Limb (tissue), 2 donors: ENCODE results near the gene MRPS5.
A peak's percentile ranks its signal among the peaks of the same experiment; 100 is the strongest.
"Not testable (repeated sequence)": the region's sequence is repeated elsewhere in the genome, so short reads cannot be mapped to it uniquely, and the experiment has no call there.

Experiments used
- DNase-seq, 2 donors: peaks; one replicate each; pipeline ENCODE4 v3.0.0-alpha.2; 2016; ENCODE audit errors: extremely low spot score in 2 of 2

Gene MRPS5

DNA sequence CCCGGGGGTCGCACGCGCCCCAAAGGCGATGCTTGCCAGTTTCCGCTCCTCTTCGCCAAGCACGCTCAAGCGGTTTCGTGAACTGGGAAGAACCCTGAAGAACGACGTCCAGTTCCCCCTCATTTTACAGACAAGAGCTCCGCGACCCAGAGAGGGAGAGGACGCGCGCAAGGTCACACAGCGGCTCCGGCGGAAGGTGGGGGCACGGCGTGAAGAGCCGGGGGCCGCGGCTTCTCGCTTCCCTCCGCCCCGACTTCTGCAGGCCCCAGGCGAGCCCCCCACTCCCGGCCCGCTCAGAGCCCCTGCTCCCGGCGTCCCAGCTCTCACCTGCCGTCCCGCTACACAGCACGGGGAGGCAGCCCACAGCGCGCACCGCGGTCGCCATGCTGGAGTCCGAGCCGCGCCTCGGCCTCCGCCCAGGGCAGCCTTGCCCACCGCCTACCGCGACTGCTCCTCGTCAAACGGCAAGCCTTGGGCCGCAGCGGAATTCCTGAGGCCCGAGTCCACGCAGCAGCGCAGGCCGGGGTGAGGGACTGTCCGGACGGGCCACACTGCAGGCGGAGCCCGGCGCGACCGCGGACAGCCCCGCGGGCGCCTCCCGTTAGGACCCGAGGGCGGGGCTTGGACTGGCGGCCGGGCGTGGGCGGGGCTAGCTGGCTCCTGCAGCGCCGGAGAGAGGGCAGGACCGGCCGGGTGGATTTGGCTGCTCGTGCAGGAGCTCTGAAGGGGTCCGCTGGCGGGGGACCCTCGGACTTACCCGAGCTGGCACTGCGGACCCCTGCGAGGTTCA lies at the start of gene MRPS5:
MRPS5 (minus strand) TSS at position 402 of the 790 bp plus-strand sequence; CDS start at position 385, 17 bp downstream.
- peak; percentile 82 to 93 for DNase-seq

DNA sequence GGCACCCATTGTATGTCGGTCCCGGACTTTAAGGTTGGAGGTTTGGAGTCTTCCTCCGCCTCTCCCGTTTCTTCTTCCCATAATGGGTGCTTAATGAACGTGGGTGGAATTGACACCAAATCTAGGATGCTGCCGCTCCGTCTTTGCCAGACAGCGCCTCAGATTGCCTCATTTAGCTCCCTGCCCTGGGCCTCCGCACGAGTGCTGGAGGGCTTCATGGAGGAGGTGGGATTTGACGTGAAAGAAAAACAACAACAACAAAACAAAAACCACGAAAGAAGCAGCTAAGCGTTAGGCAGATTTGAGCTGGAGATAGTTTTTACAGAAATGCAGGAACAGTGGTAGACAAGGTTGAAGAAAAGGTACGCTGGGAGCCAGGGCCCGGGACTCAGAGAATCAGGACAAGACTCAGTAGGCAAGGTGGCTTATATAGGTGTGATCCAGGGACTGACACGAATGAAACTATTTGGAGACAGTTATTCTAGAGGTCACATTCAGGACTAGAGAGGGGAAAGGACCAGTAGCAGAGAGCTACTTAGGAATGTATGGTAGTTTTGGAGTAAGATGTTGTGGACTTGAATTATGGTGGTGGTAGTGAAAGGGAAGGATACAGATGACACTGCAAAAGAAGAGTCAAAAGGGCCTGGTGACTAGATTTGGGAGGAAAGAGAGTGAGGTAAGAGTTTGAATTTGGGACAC lies 44.6 kb upstream of the MRPS5 start:
- DNase-seq = no peak

DNA sequence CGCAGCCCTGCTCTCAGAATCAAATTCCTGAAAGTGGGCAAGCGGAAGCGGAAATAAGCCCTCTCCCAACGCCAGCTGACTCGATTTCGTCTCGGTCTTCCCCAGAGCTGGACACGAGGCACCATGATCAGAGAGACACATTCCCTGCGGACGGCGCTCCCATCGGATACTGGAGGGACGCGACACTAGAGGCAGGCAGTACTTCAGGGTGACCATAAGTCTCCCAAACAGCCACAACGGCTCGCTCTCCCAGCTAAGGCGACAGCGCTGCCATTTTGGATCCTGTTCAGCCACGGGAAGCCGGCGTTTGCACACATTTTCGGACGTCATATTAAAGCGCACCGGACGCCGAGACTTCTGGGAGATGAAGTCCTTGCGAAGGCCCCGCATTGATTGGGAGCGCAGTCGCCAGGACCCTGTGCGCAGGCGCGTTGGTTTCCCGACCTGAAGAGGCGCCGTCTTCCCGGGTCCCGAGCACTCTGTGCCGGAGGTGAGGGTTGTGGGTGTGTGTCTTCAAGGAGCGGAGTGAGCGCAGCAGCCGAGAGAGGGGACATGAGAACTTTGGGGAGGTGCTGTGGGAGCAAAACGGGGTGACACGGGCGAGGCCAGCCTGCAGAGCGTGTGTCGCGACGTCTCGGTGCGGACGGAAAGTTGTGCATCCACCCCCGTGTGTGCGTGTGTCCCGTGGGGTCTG lies 43.9 kb upstream of the MRPS5 start, which contains the start of gene ZNF2:
ZNF2 (plus strand) TSS at position 439 of the 694 bp plus-strand sequence. CDS start 10,418 bp downstream, outside the sequence.
- DNase-seq = peak; percentile 97 to 98

DNA sequence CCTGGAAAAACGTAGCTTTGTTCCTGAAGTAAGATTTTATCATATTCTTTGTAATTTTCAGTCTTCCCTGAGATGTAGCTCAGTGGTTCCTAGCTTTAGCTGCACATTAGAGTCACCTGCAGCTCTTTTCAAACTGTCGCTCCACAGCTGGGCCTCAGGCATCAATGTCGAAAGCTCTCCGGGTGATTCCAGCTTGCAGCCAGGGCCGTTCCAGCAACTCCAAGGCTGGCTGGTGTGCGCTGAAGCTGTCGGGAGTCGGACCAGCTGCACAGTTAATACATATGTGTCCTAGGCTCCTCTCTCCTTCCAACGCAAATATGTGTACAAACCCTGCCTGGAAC lies 43.4 kb upstream of the MRPS5 start:
- DNase-seq = no peak

DNA sequence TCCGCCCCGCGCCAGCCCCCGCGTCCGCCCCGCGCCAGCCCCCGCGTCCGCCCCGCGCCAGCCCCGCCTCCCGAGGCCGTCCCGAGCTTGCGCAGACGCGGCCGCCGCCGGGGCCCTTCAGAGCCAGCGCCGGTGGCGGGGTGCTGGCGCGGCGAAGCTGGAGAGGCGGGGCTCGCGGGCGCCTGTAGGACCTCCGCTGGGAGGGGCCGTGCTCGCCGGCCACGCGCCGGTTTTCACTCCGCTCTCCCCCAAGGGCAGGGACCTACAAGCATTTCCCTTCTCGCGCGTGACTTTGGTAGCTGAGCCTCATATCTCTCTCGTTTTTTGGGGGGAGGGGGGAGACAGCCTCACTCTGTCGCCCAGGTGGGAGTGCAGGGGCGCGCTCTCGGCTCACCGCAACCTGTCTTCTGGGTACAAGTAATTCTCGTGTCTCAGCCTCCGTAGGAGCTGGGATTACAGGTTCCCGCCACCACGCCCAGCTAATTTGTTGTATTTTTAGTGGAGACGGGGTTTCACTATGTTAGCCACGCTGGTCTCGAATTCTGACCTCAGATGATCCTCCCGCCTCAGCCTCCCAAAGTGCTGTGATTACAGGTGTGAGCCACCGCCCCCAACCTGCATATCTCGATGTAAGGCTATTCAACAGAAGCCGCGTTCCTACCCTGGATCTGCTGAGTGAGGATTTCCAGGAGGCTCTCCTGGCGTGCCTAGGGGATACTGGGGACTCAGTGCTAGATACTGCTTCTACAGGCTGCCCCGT lies 38.3 kb upstream of the MRPS5 start, which contains the start of gene ZNF514:
ZNF514 (minus strand) TSS at position 159 of the 760 bp plus-strand sequence. CDS start 6,595 bp downstream, outside the sequence.
- peak; percentile 61 to 77 for DNase-seq

DNA sequence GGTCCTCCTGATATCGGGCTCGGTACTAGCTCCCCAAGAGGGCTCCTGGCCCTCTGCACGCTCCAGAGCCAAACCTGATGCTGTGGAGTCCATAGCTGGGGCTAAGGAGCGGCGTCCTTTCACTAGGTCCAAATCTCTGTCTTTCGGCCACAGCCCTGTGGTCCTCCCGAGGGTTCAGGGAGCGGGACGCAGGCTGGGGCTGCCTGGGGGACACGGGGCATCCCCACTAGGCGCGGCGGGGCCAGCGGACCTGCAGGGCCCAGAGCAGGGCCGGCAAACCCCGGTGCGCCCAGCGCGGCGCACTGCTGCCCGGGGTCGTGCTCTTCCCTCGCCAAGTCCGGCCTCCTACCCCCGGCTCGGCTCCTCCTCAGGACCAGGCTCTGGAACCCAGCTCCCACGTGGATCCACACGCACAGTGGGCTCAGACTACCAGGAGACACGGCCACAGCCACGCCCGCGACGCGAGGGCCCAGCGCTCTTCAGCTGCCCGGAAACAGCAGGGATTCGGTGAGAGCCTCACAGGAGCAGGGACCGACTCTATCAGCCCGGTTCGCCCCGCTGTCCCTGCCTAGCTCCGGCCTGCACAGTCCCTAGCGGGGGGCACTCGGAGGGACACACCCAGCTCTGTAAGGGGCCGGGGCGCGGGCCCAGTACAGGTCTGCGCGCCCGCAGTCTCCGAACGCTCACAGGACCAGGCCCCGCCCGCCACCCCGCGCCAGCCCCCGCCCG lies 37.4 kb upstream of the MRPS5 start:
- DNase-seq = peak; percentile 13 to 73

DNA sequence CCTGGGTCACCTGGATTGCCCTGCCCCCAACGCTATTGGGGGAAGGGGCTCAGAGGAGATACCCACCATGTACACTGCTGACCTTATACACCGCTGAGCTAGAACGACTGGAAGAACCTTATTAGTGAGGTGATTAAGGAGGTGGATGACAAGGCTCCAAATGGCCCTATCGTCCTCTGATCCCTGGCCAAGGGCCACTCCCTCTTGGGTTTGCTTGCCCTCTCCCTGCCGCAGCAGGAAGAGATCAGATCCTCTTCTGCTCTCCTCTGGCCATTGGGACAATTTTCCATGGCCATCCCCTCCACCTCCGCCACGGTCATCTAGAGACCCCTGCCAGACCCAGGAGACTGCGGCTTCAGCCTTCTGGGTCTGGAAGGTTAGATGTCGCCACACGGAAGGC lies 36.8 kb upstream of the MRPS5 start:
- DNase-seq = peak in 1 of 2 donors; percentile 32

DNA sequence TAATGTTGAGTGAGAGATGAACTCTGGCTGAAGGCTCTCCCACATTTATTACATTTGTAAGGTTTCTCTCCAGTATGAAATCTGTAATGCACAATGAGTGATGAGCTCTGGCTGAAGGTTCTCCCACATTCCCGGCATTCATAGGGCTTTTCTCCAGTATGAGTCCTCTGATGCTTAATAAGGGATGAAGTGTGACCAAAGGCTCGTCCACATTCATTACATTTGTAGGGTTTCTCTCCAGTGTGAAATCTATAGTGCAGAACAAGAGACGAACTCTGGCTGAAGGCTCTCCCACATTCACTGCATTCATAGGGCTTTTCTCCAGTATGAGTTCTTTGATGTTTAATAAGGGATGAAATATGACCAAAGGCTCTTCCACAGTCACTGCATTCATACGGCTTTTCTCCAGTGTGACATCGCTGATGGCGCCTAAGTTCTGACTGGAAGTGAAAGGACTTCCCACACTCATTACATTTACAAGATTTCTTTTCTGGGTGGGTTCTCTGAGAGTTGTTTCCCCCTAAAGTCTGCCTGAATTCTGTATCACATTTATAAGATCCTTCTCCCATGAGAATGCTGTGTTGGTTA lies 27.9 kb upstream of the MRPS5 start:
- no peak for DNase-seq

DNA sequence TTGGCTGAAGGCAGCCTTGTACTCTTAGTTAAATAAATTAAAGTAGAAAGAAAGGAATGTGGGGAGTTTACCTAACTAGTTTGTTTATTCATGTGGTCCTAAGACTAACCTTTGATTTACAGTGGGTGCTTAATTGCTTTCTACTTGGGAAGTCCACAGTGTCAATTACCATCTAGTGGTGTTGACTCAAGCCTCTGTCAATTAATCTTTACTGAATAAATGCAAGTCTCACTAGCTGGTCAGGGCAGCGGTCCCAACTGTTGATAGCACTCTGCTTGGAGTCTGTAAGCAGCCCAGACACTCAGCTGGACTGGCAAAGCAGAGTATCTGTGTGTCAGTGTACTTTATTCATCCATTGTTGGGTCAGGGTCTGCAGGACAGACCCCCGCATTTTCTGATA lies 22.2 kb upstream of the MRPS5 start:
- no peak for DNase-seq

DNA sequence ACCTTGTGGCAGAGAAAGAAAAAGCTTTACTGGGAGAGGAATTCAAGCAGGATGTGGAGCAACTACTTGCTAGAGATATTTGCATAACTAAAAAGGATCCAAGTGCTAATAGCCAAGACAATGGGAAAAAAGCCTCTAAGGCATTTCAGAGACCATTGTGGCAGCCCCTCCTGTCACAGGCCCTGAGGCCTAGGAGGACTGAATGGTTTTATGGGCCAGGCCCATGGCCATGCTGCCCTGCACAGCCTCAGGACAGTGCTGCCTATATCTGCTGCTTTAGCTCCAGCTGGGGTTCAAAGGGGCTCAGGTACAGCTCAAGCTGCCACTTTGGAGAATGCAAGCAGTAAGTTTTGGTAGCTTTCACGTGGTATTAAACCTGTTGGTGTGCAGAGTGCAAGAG lies 17.1 kb upstream of the MRPS5 start:
- DNase-seq = no peak

DNA sequence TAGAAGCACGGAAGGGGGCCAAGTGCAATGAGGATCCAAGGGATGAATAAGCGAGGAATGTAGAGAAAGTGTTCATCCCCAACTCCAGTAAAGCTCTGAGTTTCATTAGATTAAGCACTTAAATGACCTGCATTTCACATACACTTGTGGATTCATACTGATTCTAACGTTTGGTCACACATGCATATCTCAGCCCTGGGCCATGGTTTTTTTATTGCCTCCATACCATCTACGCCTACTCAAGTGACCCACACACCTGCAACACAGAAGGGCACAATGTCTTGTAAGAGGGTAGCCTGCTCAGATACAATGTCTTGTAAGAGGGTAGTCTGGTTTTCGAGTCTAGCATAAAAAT lies 566 bp upstream of the MRPS5 start:
- no peak for DNase-seq

DNA sequence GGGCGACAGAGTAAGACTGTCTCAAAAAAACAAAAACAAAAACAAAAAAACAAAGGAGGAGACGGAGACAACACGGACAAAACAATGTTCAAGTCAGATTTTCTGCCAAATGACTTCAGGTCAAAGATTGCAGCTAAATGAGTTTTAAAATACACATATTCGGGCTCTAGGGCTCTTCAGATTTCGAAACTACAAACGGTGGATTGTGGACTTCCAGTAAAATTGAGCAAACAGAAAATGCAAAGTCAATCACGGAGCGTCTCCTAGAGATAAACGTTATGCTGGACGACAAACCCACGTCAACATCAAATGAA lies 558 bp downstream of the MRPS5 start:
- no peak for DNase-seq

DNA sequence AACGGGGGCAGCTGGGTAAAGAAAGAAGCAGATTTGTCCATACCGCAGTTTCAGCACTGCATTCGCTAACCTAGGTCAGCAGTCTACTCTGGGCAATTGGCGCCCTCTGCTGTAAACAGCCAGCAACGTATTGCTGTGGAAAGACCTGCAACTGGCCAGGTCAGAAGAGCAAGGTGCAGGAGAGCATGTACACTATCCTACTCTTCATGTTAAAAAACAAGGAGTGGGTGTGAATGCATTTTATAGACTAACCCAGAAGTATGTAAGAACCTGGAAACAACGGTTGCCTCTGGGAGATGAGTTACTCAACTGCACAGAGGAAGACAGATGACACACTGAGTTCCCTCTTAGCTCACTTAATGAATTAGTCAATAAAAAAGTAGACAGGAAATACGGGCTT lies 6.2 kb downstream of the MRPS5 start:
- peak; percentile 68 to 70 for DNase-seq

DNA sequence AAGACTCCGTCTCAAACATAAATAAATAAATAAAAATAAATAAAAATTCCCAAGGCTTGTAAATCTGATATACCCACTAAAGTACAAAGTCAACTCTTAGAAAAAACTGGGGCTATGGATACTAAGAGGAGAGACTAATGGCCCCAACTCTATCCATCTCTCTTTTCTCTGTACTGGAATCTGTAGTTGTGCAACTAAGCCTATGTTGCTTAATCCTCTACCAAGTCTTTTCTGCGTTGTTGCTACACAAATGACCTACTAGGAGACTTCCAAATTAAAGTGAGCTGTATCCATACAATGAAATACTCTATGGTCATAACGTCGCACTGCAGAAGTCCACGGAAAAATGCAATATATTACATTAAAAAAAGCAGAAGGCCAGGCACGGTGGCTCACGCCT lies 8.1 kb downstream of the MRPS5 start:
- no peak for DNase-seq

DNA sequence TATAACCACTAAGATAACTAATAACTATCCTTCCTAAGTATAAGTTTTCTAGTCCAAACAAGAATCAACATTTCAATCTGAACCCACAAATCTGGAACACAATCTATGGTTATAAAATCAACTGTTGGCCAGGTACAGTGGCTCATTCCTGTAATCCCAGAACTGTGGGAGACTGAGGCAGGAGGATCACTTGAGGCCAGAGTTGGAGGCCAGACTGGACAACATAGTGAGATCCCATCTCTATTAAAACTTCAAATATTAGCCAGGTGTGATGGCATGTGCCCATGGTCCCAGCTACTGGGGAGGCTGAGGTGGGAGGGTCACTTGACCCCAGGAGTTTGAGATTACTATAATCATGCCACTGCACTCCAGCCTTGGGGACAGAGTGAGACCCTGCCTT lies 11.2 kb downstream of the MRPS5 start:
- DNase-seq = no peak

DNA sequence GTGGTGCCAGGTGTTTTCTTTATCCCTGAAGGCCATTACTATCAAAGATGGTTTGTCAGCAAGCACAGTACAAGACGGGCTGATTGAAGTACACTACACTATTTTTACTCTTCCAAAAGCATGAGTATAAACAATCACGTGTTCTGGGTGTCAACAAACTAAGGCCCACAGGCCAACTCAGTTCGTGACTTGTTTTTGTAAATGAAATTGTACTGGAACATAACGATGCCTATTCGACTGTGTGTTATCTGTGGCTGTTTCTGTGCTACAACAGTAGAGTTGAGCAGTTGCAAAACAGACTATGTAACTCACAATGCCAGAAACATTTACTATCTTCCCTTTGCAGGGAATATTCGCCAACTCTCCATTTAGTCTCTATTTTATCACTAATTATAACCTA lies 12.3 kb downstream of the MRPS5 start:
- DNase-seq = no peak

DNA sequence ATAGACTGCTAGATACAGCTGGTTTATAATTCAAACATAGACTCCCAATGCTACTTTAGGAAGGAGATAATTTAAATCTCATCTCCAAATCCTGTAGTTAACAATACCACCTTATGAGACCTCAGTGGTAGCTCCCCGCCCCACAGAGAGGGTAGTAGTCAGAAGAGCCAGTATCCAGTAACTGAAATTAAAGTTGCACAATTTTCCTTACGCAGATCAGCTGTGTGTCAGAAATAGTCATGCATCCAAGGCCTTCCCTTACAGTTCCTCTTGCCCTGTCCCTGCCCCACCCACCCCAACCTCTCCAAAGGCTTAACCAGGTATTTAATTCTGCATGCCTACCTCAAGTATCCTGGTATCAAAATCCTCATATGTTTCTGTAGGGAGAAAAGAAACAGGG lies 15.5 kb downstream of the MRPS5 start:
- no peak for DNase-seq

DNA sequence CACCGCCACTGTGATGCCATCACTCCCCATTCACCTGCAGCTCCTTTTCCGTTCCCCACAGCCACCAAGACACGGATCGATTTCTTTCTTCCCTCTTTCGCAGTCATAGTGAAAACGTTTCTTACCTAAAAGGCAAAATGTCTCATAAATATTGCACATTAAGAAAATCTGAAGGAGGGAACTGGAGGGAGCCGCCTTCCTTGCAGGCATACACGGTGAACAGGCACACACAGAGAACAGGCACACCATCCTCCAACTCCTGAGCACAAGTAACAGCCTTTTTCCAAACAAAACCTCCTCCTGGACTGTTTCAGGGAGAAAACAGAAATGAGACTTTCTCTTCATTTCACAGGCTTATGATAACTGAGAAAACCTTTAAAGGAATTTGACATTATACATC lies 17.0 kb downstream of the MRPS5 start:
- DNase-seq = no peak

DNA sequence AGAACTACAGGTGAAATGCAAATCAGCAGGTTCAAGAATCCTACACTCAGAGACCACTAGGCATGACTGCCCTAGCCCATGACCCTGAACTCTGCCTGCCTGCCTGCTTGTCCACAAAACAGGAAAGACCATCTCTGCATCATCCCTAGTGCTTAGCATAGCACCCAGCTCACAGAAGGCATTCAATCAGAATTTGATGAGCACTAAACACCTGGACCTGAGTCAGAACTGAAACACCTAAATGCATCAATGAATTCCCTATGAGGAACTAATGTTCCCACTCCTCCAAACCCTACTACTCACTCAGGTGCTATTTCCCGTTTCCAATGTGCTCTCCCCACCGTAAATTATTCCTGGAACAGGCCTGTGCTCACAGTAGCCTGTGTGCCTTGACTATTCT lies 21.7 kb downstream of the MRPS5 start:
- DNase-seq = no peak

DNA sequence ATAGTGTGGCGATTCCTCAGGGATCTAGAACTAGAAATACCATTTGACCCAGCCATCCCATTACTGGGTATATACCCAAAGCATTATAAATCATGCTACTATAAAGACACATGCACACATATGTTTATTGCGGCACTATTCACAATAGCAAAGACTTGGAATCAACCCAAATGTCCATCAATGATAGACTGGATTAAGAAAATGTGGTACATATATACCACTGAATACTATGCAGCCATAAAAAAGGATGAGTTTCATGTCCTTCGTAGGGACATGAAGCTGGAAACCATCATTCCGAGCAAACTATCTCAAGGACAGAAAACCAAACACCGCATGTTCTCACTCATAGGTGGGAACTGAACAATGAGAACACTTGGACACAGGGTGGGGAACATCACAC lies 23.3 kb downstream of the MRPS5 start:
- DNase-seq = not testable (repeated sequence)
